ENCODE measurements around the gene CYTIP. TPM values are rescaled to one million over a fixed set of nuclear protein-coding genes. Genes with fewer than 3 reads are reported as not detected.
"Not testable (repeated sequence)": the region's sequence is repeated elsewhere in the genome, so short reads cannot be mapped to it uniquely, and the experiment has no call there.

Gene CYTIP
- total RNA-seq, 1 donor from 2014 or later, result not detected

DNA sequence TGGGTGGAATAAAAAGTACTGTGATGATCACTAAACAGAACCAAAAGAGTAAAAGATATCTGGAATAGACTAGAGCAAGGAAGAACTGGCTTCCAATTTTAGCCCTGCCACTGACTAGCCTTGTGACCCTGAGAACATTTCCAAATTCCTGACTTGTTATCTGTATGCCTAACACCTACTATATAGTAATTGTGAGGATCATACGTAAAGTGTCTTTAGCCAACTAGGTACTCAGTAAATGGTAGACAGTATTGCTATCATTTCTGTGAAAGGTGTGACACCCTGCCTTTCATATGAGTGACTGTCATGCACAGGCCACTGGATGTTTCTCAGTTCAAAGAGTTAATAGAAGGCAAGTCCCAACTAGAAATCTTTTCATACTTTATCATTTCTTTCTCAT is 29.8 kb downstream of the CYTIP start:
- peaks cover 4% of the 10 kb centered on the region for H3K27me3 Mint-ChIP-seq (ENCODE audit: low read depth)
- H3K4me1 Mint-ChIP-seq, result no peaks in the 10 kb centered on the region
- H3K27ac Mint-ChIP-seq, result no peak overlapping the region
- H3K9me3 Mint-ChIP-seq, result peaks cover 3% of the 10 kb centered on the region
- DNase-seq (ENCODE audit: low spot score in 2 of 2, unreplicated experiment in 2 of 2), result no peak
- no peak overlapping the region for H3K4me3 Mint-ChIP-seq
- TF ChIP-seq, protein P1, sequence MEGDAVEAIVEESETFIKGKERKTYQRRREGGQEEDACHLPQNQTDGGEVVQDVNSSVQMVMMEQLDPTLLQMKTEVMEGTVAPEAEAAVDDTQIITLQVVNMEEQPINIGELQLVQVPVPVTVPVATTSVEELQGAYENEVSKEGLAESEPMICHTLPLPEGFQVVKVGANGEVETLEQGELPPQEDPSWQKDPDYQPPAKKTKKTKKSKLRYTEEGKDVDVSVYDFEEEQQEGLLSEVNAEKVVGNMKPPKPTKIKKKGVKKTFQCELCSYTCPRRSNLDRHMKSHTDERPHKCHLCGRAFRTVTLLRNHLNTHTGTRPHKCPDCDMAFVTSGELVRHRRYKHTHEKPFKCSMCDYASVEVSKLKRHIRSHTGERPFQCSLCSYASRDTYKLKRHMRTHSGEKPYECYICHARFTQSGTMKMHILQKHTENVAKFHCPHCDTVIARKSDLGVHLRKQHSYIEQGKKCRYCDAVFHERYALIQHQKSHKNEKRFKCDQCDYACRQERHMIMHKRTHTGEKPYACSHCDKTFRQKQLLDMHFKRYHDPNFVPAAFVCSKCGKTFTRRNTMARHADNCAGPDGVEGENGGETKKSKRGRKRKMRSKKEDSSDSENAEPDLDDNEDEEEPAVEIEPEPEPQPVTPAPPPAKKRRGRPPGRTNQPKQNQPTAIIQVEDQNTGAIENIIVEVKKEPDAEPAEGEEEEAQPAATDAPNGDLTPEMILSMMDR (IDR thresholded peaks at IDR 0.05; ENCODE audit: unreplicated experiment), result no peak
- no peaks in the 10 kb centered on the region for H3K36me3 Mint-ChIP-seq

DNA sequence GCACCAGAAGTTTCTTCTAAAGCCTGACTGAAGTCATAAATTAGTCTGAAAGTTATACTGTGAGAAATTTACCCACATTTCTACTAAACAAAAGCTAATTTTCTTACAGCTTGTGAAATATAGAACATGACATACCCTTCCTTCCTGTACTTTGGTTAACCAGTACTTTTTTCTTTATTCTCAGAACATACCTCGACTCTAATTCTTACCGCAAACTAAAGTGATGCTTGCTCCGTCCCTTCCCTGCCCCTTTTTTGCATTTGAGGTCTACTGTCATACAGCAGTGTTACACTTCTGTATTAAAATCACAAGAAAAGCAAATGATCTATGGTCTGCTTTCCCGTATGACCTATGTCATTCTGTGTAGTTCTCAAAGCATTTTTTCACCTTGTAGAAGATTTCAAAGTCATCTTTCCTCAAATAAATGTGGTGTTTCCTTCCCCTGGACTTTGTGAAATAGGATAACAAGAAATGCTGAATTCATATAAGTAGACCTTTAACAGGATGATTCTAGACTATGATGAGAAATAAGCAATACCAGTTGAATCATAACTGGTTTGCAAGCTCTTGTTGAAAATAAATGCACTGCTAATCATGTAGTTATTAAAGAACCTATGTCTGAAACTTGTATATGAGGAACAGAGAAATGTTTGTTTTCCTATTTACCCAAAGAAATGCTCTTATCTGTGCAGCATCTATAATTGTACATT is 30.4 kb downstream of the CYTIP start:
- DNase-seq (ENCODE audit: low spot score in 2 of 2, unreplicated experiment in 2 of 2), result no peak
- no peaks in the 10 kb centered on the region for H3K36me3 Mint-ChIP-seq
- no peaks in the 10 kb centered on the region for H3K4me1 Mint-ChIP-seq
- no peak overlapping the region for H3K27ac Mint-ChIP-seq
- peaks cover 4% of the 10 kb centered on the region for H3K27me3 Mint-ChIP-seq (ENCODE audit: low read depth)
- no peak overlapping the region for H3K4me3 Mint-ChIP-seq
- TF ChIP-seq, protein P1 (IDR thresholded peaks at IDR 0.05; ENCODE audit: unreplicated experiment), result no peak
- peaks cover 3% of the 10 kb centered on the region for H3K9me3 Mint-ChIP-seq

DNA sequence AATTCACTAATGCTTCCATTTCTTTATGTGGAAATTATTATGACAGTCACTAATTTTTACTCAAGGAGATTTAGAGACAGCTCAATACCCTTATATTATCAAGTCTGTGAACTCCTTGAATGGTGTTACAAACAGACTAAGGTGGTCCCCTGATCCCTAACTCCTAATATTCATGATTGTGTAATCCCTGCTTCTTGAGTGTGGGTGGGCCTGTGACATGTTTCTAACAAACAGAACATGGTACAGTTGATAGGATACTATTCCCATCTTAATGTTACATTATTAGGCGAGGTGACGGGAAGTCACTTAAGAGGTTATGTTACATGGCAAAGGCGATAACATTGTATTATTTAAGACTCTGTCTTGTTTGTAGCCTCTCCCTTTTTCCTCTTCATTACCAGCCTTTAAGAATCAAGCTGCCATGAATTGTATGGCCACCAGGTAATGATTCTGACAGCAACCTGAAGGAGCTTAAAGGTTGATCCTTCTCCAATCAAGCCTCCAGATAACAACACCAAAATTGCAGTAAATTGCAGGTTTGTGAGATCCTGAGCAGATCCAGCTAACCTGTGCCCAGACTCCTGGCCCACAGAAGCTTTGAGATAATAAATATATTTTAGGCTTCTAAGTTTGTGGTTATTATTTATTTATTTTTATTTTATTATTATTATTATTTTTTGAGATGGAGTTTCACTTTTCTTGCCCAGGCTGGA is 32.1 kb downstream of the CYTIP start:
- Mint-ChIP-seq H3K27ac (no peak overlapping the region), H3K4me3 (no peak overlapping the region), H3K36me3 (no peaks in the 10 kb centered on the region), H3K4me1 (no peaks in the 10 kb centered on the region), H3K27me3 (ENCODE audit: low read depth) (peaks cover 4% of the 10 kb centered on the region), H3K9me3 (peaks cover 3% of the 10 kb centered on the region)
- TF ChIP-seq, protein P1 (IDR thresholded peaks at IDR 0.05; ENCODE audit: unreplicated experiment), result no peak
- DNase-seq (ENCODE audit: low spot score in 2 of 2, unreplicated experiment in 2 of 2), result no peak

DNA sequence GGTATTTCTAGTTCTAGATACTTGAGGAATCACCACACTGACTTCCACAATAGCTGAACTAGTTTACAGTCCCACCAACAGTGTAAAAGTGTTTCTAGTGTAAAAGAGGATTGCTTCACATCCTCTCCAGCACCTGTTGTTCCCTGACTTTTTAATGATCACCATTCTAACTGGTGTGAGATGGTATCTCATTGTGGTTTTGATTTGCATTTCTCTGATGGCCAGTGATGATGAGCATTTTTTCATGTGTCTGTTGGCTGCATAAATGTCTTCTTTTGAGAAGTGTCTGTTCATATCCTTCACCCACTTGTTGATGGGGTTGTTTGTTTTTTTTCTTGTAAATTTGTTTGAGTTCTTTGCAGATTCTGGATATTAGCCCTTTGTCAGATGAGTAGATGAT is 38.5 kb downstream of the CYTIP start:
- not testable (repeated sequence) for H3K4me3 Mint-ChIP-seq; H3K27me3 Mint-ChIP-seq (ENCODE audit: low read depth); H3K36me3 Mint-ChIP-seq; H3K27ac Mint-ChIP-seq; H3K9me3 Mint-ChIP-seq; DNase-seq (ENCODE audit: low spot score in 2 of 2, unreplicated experiment in 2 of 2); H3K4me1 Mint-ChIP-seq

DNA sequence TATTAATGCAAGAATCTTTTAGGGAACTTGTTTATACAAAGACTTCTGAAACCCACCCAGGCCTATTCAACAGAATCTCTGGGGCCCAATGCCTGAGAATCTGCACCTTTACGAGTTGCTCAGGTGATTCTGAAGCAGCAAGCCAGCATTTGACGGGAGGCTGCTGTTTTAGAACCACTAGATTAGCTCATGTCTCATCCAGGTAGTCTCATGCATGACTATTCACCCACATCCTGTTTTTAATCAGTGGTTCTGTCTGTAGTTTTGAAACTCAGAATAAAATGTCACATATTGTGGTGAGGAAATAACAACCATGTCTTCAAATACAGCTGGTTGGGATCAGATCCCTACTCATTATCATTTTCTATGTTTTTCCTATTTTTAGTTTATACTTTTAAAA is 39.5 kb downstream of the CYTIP start:
- DNase-seq (ENCODE audit: low spot score in 2 of 2, unreplicated experiment in 2 of 2), result no peak
- no peak overlapping the region for H3K27ac Mint-ChIP-seq
- TF ChIP-seq, protein P1 (IDR thresholded peaks at IDR 0.05; ENCODE audit: unreplicated experiment), result no peak
- H3K27me3 Mint-ChIP-seq (ENCODE audit: low read depth), result no peaks in the 10 kb centered on the region
- H3K36me3 Mint-ChIP-seq, result no peaks in the 10 kb centered on the region
- peaks cover 5% of the 10 kb centered on the region for H3K9me3 Mint-ChIP-seq
- no peaks in the 10 kb centered on the region for H3K4me1 Mint-ChIP-seq
- no peak overlapping the region for H3K4me3 Mint-ChIP-seq

DNA sequence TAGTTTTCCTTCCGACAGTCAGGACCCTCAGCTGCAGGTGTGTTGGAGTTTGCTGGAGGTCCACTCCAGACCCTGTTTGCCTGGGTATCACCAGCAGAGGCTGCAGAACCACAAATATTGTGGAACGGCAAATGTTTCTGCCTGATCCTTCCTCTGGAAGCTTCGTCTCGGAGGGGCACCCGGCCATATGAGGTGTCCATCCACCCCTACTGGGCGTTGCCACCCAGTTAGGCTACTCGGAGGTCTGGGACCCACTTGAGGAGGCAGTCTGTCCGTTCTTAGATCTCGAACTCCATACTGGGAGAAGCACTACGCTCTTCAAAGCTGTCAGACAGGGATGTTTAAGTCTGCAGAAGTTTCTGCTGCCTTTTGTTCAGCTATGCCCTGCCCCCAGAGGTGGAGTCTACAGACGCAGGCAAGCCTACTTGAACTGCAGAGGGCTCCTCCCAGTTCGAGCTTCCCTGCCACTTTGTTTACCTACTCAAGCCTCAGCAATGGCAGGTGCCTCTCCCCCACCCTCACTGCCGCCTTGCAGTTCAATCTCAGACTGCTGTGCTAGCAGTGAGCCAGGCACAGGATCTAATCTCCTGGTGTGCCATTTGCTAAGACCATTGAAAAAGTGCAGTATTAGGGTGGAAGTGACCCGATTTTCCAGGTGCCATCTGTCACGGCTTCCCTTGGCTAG is 40.9 kb downstream of the CYTIP start:
- H3K27ac Mint-ChIP-seq; H3K9me3 Mint-ChIP-seq; H3K36me3 Mint-ChIP-seq; H3K4me3 Mint-ChIP-seq; H3K27me3 Mint-ChIP-seq (ENCODE audit: low read depth); H3K4me1 Mint-ChIP-seq; DNase-seq (ENCODE audit: low spot score in 2 of 2, unreplicated experiment in 2 of 2): not testable (repeated sequence)

Data from mesothelial cell of epicardium (in vitro differentiated cells).